ENCODE data around the gene RSPH9. TPM values are rescaled to one million over a fixed set of nuclear protein-coding genes. Genes with fewer than 3 reads are reported as not detected.

The RSPH9 gene
- total and polyA plus RNA-seq, 2 experiments from 2014 or later = 0.10 to 0.39 TPM

- Histone ChIP-seq H3K79me2 (replicated peaks; ENCODE audit: insufficient read depth) (no peaks in the 10 kb centered on the region), H2AFZ (peak overlapping the region; percentile 96), H3K36me3 (ENCODE audit: insufficient read depth) (no peaks in the 10 kb centered on the region), H3K4me2 (peak overlapping the region; percentile 9; the same call in 1 of the 2 replicates), H3K4me3 (no peak overlapping the region), H3K9me2 (ENCODE audit: insufficient read depth) (no peaks in the 10 kb centered on the region), H3K27me3 (ENCODE audit: insufficient read depth) (no peaks in the 10 kb centered on the region), H3K4me1 (ENCODE audit: insufficient read depth) (peaks cover 35% of the 10 kb centered on the region), H3K27ac (ENCODE audit: low read depth) (no peak overlapping the region), H4K20me1 (replicated peaks; ENCODE audit: insufficient read depth) (no peaks in the 10 kb centered on the region), H3F3A (replicated peaks; ENCODE audit: low read depth) (no peaks in the 10 kb centered on the region)
- H3K4me1 Mint-ChIP-seq = peaks cover 40% of the 10 kb centered on the region
- no peak for TF ChIP-seq ZNF331 (CRISPR knock-in tag; IDR thresholded peaks at IDR 0.05; ENCODE audit: low read depth)
- TF ChIP-seq EZH2phosphoT487 (IDR thresholded peaks at IDR 0.05; ENCODE audit: unreplicated experiment) = no peak
- TF ChIP-seq, protein P1, sequence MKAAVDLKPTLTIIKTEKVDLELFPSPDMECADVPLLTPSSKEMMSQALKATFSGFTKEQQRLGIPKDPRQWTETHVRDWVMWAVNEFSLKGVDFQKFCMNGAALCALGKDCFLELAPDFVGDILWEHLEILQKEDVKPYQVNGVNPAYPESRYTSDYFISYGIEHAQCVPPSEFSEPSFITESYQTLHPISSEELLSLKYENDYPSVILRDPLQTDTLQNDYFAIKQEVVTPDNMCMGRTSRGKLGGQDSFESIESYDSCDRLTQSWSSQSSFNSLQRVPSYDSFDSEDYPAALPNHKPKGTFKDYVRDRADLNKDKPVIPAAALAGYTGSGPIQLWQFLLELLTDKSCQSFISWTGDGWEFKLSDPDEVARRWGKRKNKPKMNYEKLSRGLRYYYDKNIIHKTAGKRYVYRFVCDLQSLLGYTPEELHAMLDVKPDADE (IDR thresholded peaks at IDR 0.05) = no peak
- TF ChIP-seq CREB1 (CRISPR knock-in tag; IDR thresholded peaks at IDR 0.05; ENCODE audit: low read depth) = no peak
- TF ChIP-seq, protein P2, sequence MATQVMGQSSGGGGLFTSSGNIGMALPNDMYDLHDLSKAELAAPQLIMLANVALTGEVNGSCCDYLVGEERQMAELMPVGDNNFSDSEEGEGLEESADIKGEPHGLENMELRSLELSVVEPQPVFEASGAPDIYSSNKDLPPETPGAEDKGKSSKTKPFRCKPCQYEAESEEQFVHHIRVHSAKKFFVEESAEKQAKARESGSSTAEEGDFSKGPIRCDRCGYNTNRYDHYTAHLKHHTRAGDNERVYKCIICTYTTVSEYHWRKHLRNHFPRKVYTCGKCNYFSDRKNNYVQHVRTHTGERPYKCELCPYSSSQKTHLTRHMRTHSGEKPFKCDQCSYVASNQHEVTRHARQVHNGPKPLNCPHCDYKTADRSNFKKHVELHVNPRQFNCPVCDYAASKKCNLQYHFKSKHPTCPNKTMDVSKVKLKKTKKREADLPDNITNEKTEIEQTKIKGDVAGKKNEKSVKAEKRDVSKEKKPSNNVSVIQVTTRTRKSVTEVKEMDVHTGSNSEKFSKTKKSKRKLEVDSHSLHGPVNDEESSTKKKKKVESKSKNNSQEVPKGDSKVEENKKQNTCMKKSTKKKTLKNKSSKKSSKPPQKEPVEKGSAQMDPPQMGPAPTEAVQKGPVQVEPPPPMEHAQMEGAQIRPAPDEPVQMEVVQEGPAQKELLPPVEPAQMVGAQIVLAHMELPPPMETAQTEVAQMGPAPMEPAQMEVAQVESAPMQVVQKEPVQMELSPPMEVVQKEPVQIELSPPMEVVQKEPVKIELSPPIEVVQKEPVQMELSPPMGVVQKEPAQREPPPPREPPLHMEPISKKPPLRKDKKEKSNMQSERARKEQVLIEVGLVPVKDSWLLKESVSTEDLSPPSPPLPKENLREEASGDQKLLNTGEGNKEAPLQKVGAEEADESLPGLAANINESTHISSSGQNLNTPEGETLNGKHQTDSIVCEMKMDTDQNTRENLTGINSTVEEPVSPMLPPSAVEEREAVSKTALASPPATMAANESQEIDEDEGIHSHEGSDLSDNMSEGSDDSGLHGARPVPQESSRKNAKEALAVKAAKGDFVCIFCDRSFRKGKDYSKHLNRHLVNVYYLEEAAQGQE (IDR thresholded peaks at IDR 0.05; ENCODE audit: unreplicated experiment) = no peak
- TF ChIP-seq EZH2 (IDR thresholded peaks at IDR 0.05; ENCODE audit: low read depth, unreplicated experiment) = no peak
- no peak for TF ChIP-seq STAT1 (IDR thresholded peaks at IDR 0.05; ENCODE audit: unreplicated experiment)
- TF ChIP-seq JUNB (IDR thresholded peaks at IDR 0.05; ENCODE audit: unreplicated experiment) = no peak
- TF ChIP-seq, protein P3, sequence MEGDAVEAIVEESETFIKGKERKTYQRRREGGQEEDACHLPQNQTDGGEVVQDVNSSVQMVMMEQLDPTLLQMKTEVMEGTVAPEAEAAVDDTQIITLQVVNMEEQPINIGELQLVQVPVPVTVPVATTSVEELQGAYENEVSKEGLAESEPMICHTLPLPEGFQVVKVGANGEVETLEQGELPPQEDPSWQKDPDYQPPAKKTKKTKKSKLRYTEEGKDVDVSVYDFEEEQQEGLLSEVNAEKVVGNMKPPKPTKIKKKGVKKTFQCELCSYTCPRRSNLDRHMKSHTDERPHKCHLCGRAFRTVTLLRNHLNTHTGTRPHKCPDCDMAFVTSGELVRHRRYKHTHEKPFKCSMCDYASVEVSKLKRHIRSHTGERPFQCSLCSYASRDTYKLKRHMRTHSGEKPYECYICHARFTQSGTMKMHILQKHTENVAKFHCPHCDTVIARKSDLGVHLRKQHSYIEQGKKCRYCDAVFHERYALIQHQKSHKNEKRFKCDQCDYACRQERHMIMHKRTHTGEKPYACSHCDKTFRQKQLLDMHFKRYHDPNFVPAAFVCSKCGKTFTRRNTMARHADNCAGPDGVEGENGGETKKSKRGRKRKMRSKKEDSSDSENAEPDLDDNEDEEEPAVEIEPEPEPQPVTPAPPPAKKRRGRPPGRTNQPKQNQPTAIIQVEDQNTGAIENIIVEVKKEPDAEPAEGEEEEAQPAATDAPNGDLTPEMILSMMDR (conservative IDR thresholded peaks at IDR 0.05; ENCODE audit: low read depth in 2 of 2) = no peak
- TF ChIP-seq ZNF462 (CRISPR knock-in tag; IDR thresholded peaks at IDR 0.05) = no peak
- ATAC-seq = no peak
- H3K27me3 Mint-ChIP-seq (ENCODE audit: insufficient read depth, low read depth, poor library complexity) = peaks cover 9% of the 10 kb centered on the region
- no peaks in the 10 kb centered on the region; the same call in 2 of the 3 replicates for H3K9me3 Mint-ChIP-seq
- DNase-seq (ENCODE audit: low spot score) = no peak
- H3K4me3 Mint-ChIP-seq = no peak overlapping the region
- H3K36me3 Mint-ChIP-seq (ENCODE audit: low read depth) = no peaks in the 10 kb centered on the region
- H3K27ac Mint-ChIP-seq = peak overlapping the region; percentile 76
Observed at GRCh38 chr6:43695967-43696291, 51.1 kb downstream of the RSPH9 start.

Measured in GM23338 (cell line).